Peyer's patch (tissue), 4 donors: ENCODE results near the gene RTP2. TPM values are rescaled to one million over a fixed set of nuclear protein-coding genes. Genes with fewer than 3 reads are reported as not detected.

Experiments used
- DNase-seq, 3 donors: peaks; one replicate each; pipeline ENCODE4 v3.0.0-alpha.2; 2017 to 2019
- H3K27ac ChIP-seq, 4 donors: fragments of 200-600 bp; sonication (generic); one replicate each; pipeline ENCODE4 v1.5.1; 2016 to 2019
- H3K27me3 ChIP-seq, 2 donors: fragments of 200-600 bp; sonication (generic); one replicate each; pipeline ENCODE4 v1.5.1; 2019
- H3K36me3 ChIP-seq, 3 donors: fragments of 200-600 bp; sonication (generic); one replicate each; pipeline ENCODE4 v1.5.1; 2016 to 2019
- H3K4me1 ChIP-seq, 4 donors: fragments of 200-600 bp; sonication (generic); one replicate each; pipeline ENCODE4 v1.5.1; 2016 to 2019
- H3K4me3 ChIP-seq, 4 donors: fragments of 200-600 bp; sonication (generic); 1 replicate in 3 of 4; 2 replicates in 1 of 4; pipeline ENCODE4 v1.5.1; 2016 to 2019; ENCODE audit warnings: mild to moderate bottlenecking in 1 of 4
- H3K9me3 ChIP-seq, 4 donors: fragments of 200-600 bp; sonication (generic); one replicate each; pipeline ENCODE4 v1.5.1; 2016 to 2019; ENCODE audit warnings: mild to moderate bottlenecking in 1 of 4
- CTCF ChIP-seq, 6 experiments: fragments of 450-650 bp in 4 of 6; fragments of 200-600 bp in 2 of 6; sonication (generic) in 1 of 6; IDR thresholded peaks; one replicate each; pipeline ENCODE4 v1.5.1; 2017 to 2019; ENCODE audit warnings: antibody characterized with exemption in 6 of 6, mild to moderate bottlenecking in 3 of 6, moderate library complexity in 1 of 6
- POLR2A ChIP-seq, 2 donors: fragments of 450-650 bp; IDR thresholded peaks; one replicate each; pipeline ENCODE4 v1.5.1; 2017; ENCODE audit warnings: antibody characterized with exemption in 2 of 2, mild to moderate bottlenecking in 2 of 2, moderate library complexity in 2 of 2
- total RNA-seq, 4 donors: library from RNA; depleted of rRNA; stranded (reverse); fragments of >200 nt; gene quantifications; one replicate each; pipeline ENCODE4 v1.1.0, GENCODE V29; 2016

The RTP2 gene
- total RNA-seq, 4 donors from 2014 or later = not detected

GRCh38 chr3:187725653-187726370 is 23.5 kb upstream of the RTP2 start:
- no peaks in the 10 kb centered on the region for H3K4me1 ChIP-seq
- no peak for DNase-seq
- H3K4me3 ChIP-seq = no peak overlapping the region
- TF ChIP-seq POLR2A (IDR thresholded peaks at IDR 0.05) (no peak), CTCF (IDR thresholded peaks at IDR 0.05) (no peak)
- no peak overlapping the region for H3K27ac ChIP-seq
- no peaks in the 10 kb centered on the region for H3K9me3 ChIP-seq
- H3K36me3 ChIP-seq = peaks cover 2 to 92% (median 2%) of the 10 kb centered on the region in 3 donors
- no peaks in the 10 kb centered on the region for H3K27me3 ChIP-seq

- no peak overlapping the region for H3K4me3 ChIP-seq
- DNase-seq = no peak
Measured at GRCh38 chr3:187725224-187725623, 22.9 kb upstream of the RTP2 start.

GRCh38 chr3:187722206-187722612 is 19.9 kb upstream of the RTP2 start:
- Histone ChIP-seq H3K36me3 (peaks cover 0 to 62% (median 0%) of the 10 kb centered on the region in 3 donors), H3K9me3 (no peaks in the 10 kb centered on the region), H3K27ac (no peak overlapping the region), H3K27me3 (no peaks in the 10 kb centered on the region), H3K4me1 (no peaks in the 10 kb centered on the region), H3K4me3 (no peak overlapping the region)
- no peak for DNase-seq
- TF ChIP-seq POLR2A (IDR thresholded peaks at IDR 0.05) (no peak), CTCF (IDR thresholded peaks at IDR 0.05) (no peak)

More at GRCh38 chr3:187725224-187725623, 22.9 kb upstream of the RTP2 start:
- Histone ChIP-seq H3K4me1 (no peaks in the 10 kb centered on the region), H3K36me3 (peaks cover 0 to 91% (median 2%) of the 10 kb centered on the region in 3 donors), H3K9me3 (no peaks in the 10 kb centered on the region), H3K27ac (no peak overlapping the region), H3K27me3 (no peaks in the 10 kb centered on the region)
- no peak for TF ChIP-seq CTCF (IDR thresholded peaks at IDR 0.05)

GRCh38 chr3:187721055-187721454 is 18.7 kb upstream of the RTP2 start:
- Histone ChIP-seq H3K36me3 (peaks cover 0 to 50% (median 0%) of the 10 kb centered on the region in 3 donors), H3K27me3 (no peaks in the 10 kb centered on the region), H3K4me3 (no peak overlapping the region), H3K9me3 (no peaks in the 10 kb centered on the region), H3K4me1 (no peaks in the 10 kb centered on the region), H3K27ac (no peak overlapping the region)
- no peak for DNase-seq
- TF ChIP-seq POLR2A (IDR thresholded peaks at IDR 0.05) (no peak), CTCF (IDR thresholded peaks at IDR 0.05) (no peak)

GRCh38 chr3:187720337-187720670 is 17.9 kb upstream of the RTP2 start:
- Histone ChIP-seq H3K36me3 (peaks cover 0 to 43% (median 0%) of the 10 kb centered on the region in 3 donors), H3K4me3 (no peak overlapping the region), H3K27me3 (no peaks in the 10 kb centered on the region), H3K4me1 (no peaks in the 10 kb centered on the region), H3K9me3 (no peaks in the 10 kb centered on the region), H3K27ac (no peak overlapping the region)
- TF ChIP-seq POLR2A (IDR thresholded peaks at IDR 0.05) (no peak), CTCF (IDR thresholded peaks at IDR 0.05) (no peak)
- no peak for DNase-seq
